ENCODE results near the gene C16orf87.

C16orf87 gene

DNA sequence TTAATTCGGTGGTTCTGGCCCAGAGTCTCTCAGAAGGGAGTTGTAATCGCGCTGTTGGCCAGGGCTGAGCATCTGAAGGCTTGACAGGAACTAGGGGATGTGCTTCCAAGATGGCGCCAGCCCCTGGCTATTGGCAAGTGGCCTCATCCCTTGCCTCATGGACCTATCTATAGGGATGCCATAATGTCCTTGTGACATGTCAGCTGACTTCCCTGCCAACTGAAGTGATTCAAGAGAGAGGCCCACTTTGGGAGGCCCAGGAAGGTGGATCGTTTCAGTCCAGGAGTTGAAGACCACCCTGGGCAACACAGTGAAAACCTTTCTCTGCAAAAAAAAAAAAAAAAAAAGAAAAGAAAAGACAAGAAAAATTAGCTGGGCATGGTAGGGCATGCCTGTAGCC, 15.0 kb upstream of the C16orf87 start:
- Mint-ChIP-seq H3K4me1 (peaks cover 4% of the 10 kb centered on the region), H3K4me3 (no peak overlapping the region)
- DNase-seq = no peak

DNA sequence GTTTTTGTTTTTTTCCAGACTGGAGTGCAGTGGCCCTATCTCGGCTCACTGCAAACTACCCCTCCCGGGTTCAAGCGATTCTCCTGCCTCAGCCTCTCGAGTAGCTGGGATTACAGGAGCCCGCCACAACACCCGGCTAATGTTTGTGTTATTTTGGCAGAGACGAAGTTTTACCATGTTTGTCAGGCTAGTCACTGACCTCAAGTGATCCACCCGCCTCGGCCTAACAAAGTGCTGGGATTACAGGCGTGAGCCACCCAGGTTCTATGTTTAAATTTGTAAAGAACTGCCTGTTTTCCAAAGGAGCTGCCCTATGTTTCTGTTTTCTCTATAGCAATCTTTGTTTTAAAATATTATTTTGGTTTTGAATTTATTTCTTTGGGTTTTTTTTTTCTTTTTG, 13.8 kb upstream of the C16orf87 start:
- Mint-ChIP-seq H3K36me3 (ENCODE audit: low read depth) (no peaks in the 10 kb centered on the region), H3K27ac (no peak overlapping the region), H3K4me3 (no peak overlapping the region), H3K9me3 (peaks cover 23% of the 10 kb centered on the region), H3K4me1 (peaks cover 4% of the 10 kb centered on the region), H3K27me3 (ENCODE audit: low read depth, poor library complexity) (peaks cover 7% of the 10 kb centered on the region)
- no peak for DNase-seq
- TF ChIP-seq, protein P1, sequence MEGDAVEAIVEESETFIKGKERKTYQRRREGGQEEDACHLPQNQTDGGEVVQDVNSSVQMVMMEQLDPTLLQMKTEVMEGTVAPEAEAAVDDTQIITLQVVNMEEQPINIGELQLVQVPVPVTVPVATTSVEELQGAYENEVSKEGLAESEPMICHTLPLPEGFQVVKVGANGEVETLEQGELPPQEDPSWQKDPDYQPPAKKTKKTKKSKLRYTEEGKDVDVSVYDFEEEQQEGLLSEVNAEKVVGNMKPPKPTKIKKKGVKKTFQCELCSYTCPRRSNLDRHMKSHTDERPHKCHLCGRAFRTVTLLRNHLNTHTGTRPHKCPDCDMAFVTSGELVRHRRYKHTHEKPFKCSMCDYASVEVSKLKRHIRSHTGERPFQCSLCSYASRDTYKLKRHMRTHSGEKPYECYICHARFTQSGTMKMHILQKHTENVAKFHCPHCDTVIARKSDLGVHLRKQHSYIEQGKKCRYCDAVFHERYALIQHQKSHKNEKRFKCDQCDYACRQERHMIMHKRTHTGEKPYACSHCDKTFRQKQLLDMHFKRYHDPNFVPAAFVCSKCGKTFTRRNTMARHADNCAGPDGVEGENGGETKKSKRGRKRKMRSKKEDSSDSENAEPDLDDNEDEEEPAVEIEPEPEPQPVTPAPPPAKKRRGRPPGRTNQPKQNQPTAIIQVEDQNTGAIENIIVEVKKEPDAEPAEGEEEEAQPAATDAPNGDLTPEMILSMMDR (IDR thresholded peaks at IDR 0.05) = no peak

More for the DNA sequence above, 15.0 kb upstream of the C16orf87 start:
- TF ChIP-seq, protein P1 (IDR thresholded peaks at IDR 0.05) = no peak
- Mint-ChIP-seq H3K36me3 (ENCODE audit: low read depth) (no peaks in the 10 kb centered on the region), H3K9me3 (peaks cover 23% of the 10 kb centered on the region), H3K27me3 (ENCODE audit: low read depth, poor library complexity) (peaks cover 6% of the 10 kb centered on the region), H3K27ac (no peak overlapping the region)

DNA sequence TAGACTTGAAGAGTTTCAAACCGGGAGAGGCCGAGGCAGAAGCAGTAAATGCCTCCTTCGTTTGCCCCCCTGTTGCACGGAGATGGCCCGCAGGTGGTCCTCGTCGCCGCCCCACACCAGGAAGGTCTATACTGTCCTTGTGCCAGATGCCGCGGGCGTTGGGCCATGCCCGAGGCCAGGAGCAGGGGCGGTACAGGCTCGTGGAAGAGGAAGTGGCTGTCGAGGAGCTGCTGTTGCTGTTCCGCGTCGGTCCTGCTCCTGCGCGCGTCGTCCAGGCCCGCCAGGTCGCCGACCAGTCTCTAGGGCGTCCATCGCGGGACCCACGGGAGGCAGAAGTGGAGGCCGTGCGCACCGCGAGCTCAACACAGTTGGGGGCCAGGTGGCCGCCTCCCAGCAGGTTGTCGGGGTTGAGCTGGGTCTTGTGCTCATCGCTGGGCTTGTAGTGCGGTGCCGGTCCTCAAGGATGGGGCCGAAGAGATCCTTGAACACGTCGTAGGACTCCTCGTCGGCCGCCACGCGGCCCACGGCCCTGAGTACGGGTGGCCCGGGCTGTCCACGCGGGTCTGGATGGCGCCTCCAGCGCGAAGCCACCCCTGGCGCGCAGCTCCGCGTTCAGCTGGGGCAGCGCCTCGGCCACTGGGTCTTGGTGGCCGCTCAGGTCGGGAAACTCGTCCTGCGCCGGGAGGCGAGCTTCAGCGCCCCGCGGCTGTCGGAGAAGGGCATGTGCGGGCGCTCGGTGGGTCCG, 13.1 kb upstream of the C16orf87 start:
- Mint-ChIP-seq H3K27ac (no peak overlapping the region), H3K4me1 (peaks cover 3% of the 10 kb centered on the region), H3K27me3 (ENCODE audit: low read depth, poor library complexity) (peaks cover 7% of the 10 kb centered on the region), H3K4me3 (no peak overlapping the region), H3K9me3 (peaks cover 23% of the 10 kb centered on the region), H3K36me3 (ENCODE audit: low read depth) (no peaks in the 10 kb centered on the region)
- TF ChIP-seq, protein P1 (IDR thresholded peaks at IDR 0.05) = no peak
- no peak for DNase-seq

DNA sequence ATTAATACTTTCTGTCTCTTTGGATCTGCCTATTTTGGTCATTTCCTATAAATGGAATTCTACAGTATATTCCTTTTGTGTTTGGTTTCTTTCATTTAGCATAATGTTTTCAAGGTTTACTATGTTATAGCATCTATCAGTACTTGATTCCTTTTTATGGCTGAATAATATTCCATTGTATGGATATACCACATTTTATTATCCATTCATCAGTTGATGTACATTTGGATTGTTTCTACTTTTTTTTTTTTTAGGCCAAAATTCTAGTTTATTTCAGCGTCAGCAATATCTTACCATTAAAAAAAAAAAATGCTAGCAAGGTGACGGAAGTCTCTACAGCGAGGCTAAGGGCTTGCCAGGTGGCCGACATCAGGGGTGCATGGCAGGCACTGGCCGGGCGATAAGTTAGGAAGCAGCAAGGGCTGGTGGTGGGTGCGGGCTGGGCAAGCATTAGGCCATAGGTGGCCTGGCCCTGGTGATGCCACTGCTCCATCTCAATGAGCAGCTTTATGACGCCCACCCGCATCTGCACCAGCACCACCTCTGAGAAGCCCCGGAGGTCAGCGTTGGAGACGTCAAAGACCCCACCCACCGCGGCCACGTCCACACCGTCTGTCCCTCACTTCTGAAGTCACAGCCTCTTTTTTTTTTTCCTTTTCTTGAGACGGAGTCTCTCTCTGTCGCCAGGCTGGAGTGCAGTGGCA, 11.4 kb upstream of the C16orf87 start:
- peaks cover 7% of the 10 kb centered on the region for H3K27me3 Mint-ChIP-seq (ENCODE audit: low read depth, poor library complexity)
- no peaks in the 10 kb centered on the region for H3K4me1 Mint-ChIP-seq
- peaks cover 23% of the 10 kb centered on the region for H3K9me3 Mint-ChIP-seq
- no peak overlapping the region for H3K27ac Mint-ChIP-seq
- no peaks in the 10 kb centered on the region for H3K36me3 Mint-ChIP-seq (ENCODE audit: low read depth)
- TF ChIP-seq, protein P1 (IDR thresholded peaks at IDR 0.05) = no peak
- no peak overlapping the region for H3K4me3 Mint-ChIP-seq
- no peak for DNase-seq

DNA sequence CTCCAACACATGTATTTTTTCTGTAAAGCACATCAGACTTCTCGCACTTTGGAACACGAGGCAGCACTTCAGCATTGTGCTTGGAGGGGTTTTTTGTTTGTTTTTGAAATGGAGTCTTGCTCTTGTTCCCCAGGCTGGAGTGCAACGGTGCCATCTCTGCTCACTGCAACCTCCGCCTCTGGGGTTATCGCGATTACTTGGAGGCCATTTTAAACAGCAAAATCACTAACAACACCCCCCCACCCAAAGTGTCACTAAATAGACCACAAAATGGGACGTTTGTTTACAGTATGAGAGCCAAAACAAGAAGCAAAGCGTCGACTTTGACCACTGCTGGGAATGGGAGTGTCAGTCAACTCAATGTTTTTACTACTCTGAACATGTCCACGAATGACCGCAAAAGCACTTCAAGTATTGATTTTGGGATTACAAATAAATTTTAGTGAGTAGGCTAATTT, 9.0 kb upstream of the C16orf87 start:
- no peaks in the 10 kb centered on the region for H3K4me1 Mint-ChIP-seq
- TF ChIP-seq, protein P1 (IDR thresholded peaks at IDR 0.05) = no peak

More for the DNA sequence above, 9.0 kb upstream of the C16orf87 start:
- Mint-ChIP-seq H3K27me3 (ENCODE audit: low read depth, poor library complexity) (peaks cover 7% of the 10 kb centered on the region), H3K36me3 (ENCODE audit: low read depth) (no peaks in the 10 kb centered on the region), H3K27ac (no peak overlapping the region), H3K9me3 (peaks cover 23% of the 10 kb centered on the region), H3K4me3 (no peak overlapping the region)
- no peak for DNase-seq
